Spinal cord (tissue), 10 donors: ENCODE results near the gene TRIO. TPM values are rescaled to one million over a fixed set of nuclear protein-coding genes. Genes with fewer than 3 reads are reported as not detected.

ENCODE experiments used
- DNase-seq, 6 donors: peaks; one replicate each; pipeline versions ENCODE4 v3.0.0 to v3.0.0-alpha.2; 2013 to 2015; ENCODE audit warnings: low spot score in 6 of 6, low read depth in 4 of 6
- H3K27ac ChIP-seq: one replicate; pipeline ENCODE4 v1.5.1; 2013; ENCODE audit warnings: low read depth, low read length, control low read depth
- H3K27me3 ChIP-seq: one replicate; pipeline ENCODE4 v1.6.1; 2013; ENCODE audit warnings: low read length; ENCODE audit not compliant: control insufficient read depth, insufficient read depth
- H3K36me3 ChIP-seq: one replicate; pipeline ENCODE4 v1.6.1; 2013; ENCODE audit warnings: low read length; ENCODE audit not compliant: control insufficient read depth, insufficient read depth
- H3K4me1 ChIP-seq: one replicate; pipeline ENCODE4 v1.6.1; 2013; ENCODE audit warnings: low read length; ENCODE audit not compliant: control insufficient read depth, insufficient read depth
- H3K4me3 ChIP-seq: one replicate; pipeline ENCODE4 v1.5.1; 2013; ENCODE audit warnings: low read depth, low read length, control low read depth
- H3K9me3 ChIP-seq: one replicate; pipeline ENCODE4 v1.6.1; 2013; ENCODE audit warnings: low read length; ENCODE audit not compliant: control insufficient read depth, insufficient read depth
- WGBS: methylation state at CpG from one replicate; pipeline ENCODE4 v1.1.5; 2013; ENCODE audit warnings: missing lambda C conversion rate; ENCODE audit not compliant: insufficient coverage; 5-methylcytosine and 5-hydroxymethylcytosine counted together
- polyA plus RNA-seq, 2 donors: library from polyadenylated mRNA; unstranded; fragments of 120-200 nt; gene quantifications; one replicate each; pipeline ENCODE4 v1.2.1, GENCODE V29; 2013; ENCODE audit not compliant: insufficient read length in 2 of 2
- total RNA-seq, 2 donors: library from RNA; depleted of rRNA in 1 of 2; stranded (reverse); fragments of 120-200 nt in 1 of 2; fragments of >200 nt in 1 of 2; gene quantifications; one replicate each; pipeline versions ENCODE4 v1.2.3 to v1.2.4, GENCODE V29; 2013 to 2014
- donor health status: healthy.

Gene TRIO
- total and polyA plus RNA-seq, 4 donors: 175 to 253 (median 240) TPM

- no peaks in the 10 kb centered on the region for H3K9me3 ChIP-seq
- no peak overlapping the region for H3K27ac ChIP-seq
- peak in 1 of 6 donors; percentile 74 for DNase-seq
- no peaks in the 10 kb centered on the region for H3K27me3 ChIP-seq
- H3K4me3 ChIP-seq: no peak overlapping the region
- no peaks in the 10 kb centered on the region for H3K4me1 ChIP-seq
- WGBS: 71% methylated on average over 9 of the region's 12 CpGs
- H3K36me3 ChIP-seq: peaks cover 43% of the 10 kb centered on the region
Measured at GRCh38 chr5:14364576-14365472, 221.7 kb downstream of the TRIO start.

GRCh38 chr5:14365831-14366430 lies 222.8 kb downstream of the TRIO start:
- WGBS: no CpG with 5 or more reads among the region's 2 CpGs
- H3K36me3 ChIP-seq: peaks cover 36% of the 10 kb centered on the region

GRCh38 chr5:14366763-14367162 lies 223.6 kb downstream of the TRIO start:
- Histone ChIP-seq H3K4me3 (no peak overlapping the region), H3K27ac (no peak overlapping the region), H3K27me3 (no peaks in the 10 kb centered on the region), H3K4me1 (no peaks in the 10 kb centered on the region), H3K36me3 (peaks cover 39% of the 10 kb centered on the region), H3K9me3 (no peaks in the 10 kb centered on the region)
- DNase-seq: no peak
- 80% methylated on average over 10 of the region's 10 CpGs for WGBS

More at GRCh38 chr5:14365831-14366430, 222.8 kb downstream of the TRIO start:
- Histone ChIP-seq H3K4me1 (no peaks in the 10 kb centered on the region), H3K9me3 (no peaks in the 10 kb centered on the region), H3K27ac (no peak overlapping the region), H3K27me3 (no peaks in the 10 kb centered on the region), H3K4me3 (no peak overlapping the region)
- DNase-seq: no peak

DNA sequence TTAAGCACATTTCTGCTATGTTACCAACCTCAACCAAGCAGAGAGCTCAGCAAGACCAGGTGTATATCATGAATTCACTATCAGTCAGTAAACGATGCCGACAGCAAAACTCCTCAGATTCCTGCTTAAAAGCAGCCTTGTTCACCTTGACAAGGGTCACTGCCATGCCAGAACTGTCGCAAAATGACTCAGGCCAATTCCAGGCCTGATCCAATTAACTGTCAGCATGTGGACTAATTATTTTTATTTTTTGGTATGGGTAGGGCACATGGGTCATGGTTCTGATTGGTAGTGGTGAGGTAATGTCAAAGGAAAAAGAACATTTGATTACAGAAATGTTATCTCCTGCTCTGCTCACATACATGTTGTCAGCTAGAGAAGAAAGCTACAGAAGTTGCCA lies 224.2 kb downstream of the TRIO start:
- 86% methylated on average over 2 of the region's 3 CpGs for WGBS
- H3K9me3 ChIP-seq: no peaks in the 10 kb centered on the region
- no peak for DNase-seq

GRCh38 chr5:14369780-14370179 lies 226.6 kb downstream of the TRIO start:
- Histone ChIP-seq H3K4me3 (no peak overlapping the region), H3K27me3 (no peaks in the 10 kb centered on the region), H3K9me3 (no peaks in the 10 kb centered on the region), H3K36me3 (peaks cover 37% of the 10 kb centered on the region), H3K27ac (no peak overlapping the region), H3K4me1 (no peaks in the 10 kb centered on the region)
- WGBS: 92% methylated on average over 4 of the region's 6 CpGs
- DNase-seq: no peak

More for the DNA sequence above, 224.2 kb downstream of the TRIO start:
- no peak overlapping the region for H3K27ac ChIP-seq
- no peak overlapping the region for H3K4me3 ChIP-seq
- H3K27me3 ChIP-seq: no peaks in the 10 kb centered on the region
- no peaks in the 10 kb centered on the region for H3K4me1 ChIP-seq
- peaks cover 37% of the 10 kb centered on the region for H3K36me3 ChIP-seq

DNA sequence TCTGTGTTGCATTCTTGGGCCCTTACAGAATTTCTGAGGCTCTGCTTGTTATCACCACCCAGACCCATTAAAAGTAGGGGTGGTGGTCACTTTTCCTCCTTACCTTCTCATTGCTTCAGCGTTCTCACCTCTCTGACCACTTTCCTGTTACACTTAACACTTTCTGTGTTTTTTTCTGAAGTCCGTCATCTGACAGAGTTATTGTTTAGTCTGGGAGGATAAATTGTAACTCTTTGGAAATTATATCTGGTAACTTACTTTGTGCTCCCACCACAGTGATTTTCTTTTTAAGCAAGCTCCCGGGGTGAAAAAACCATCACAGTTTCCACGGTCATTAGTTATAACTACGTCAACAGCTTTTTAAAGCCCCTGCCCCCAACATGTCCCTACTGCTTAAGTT lies 227.2 kb downstream of the TRIO start:
- H3K27me3 ChIP-seq: no peaks in the 10 kb centered on the region

GRCh38 chr5:14373685-14374084 lies 230.5 kb downstream of the TRIO start:
- Histone ChIP-seq H3K36me3 (peaks cover 33% of the 10 kb centered on the region), H3K4me3 (no peak overlapping the region), H3K27ac (no peak overlapping the region), H3K27me3 (no peaks in the 10 kb centered on the region), H3K4me1 (peaks cover 3% of the 10 kb centered on the region), H3K9me3 (no peaks in the 10 kb centered on the region)
- 94% methylated on average over 1 of the region's 6 CpGs for WGBS
- no peak for DNase-seq

More for the DNA sequence above, 227.2 kb downstream of the TRIO start:
- 78% methylated on average over 3 of the region's 5 CpGs for WGBS
- peaks cover under 1% of the 10 kb centered on the region for H3K4me1 ChIP-seq
- no peaks in the 10 kb centered on the region for H3K9me3 ChIP-seq
- peaks cover 33% of the 10 kb centered on the region for H3K36me3 ChIP-seq
- no peak for DNase-seq
- H3K4me3 ChIP-seq: no peak overlapping the region
- no peak overlapping the region for H3K27ac ChIP-seq

DNA sequence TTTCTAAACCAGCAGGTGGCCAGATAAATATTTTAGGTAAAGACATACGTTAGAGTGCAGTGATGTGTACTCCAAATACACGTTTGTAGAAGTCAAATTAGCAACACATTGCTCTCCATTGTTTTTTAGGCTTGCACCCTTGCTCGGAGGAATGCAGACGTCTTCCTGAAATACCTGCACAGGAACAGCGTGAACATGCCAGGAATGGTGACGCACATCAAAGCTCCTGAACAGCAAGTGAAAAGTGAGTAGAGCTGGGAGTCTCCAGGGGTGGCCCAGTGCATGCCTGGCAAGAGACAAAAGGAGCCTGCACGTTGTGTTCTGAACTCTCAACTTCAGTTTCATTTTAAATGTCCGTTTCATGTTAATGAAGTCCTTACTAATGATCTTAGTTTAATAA lies 231.0 kb downstream of the TRIO start:
- Histone ChIP-seq H3K4me3 (no peak overlapping the region), H3K36me3 (peaks cover 35% of the 10 kb centered on the region), H3K27ac (no peak overlapping the region), H3K4me1 (peaks cover 3% of the 10 kb centered on the region), H3K9me3 (no peaks in the 10 kb centered on the region), H3K27me3 (no peaks in the 10 kb centered on the region)
- 57% methylated on average over 4 of the region's 8 CpGs for WGBS
- DNase-seq: no peak

DNA sequence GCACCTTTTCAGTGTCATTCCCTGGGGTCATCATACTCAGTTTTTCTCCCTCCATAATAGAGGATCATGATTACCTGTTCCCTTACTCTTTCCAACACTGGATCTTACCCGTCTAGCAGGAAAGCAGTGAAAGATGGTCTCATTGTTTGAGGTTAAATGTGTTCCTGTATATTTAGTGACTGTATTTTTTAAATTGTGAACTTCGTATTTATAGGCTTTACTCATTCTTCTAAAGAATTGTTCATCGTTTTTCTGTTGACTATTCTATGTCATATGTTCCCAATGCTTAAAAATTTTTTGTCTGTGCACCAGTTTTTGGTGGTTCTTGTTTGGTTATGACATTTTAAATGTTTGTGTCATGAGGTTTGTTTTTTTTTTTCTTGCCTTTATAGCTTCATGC lies 233.6 kb downstream of the TRIO start:
- no peaks in the 10 kb centered on the region for H3K27me3 ChIP-seq
- H3K4me3 ChIP-seq: no peak overlapping the region
- DNase-seq: no peak
- peaks cover 39% of the 10 kb centered on the region for H3K36me3 ChIP-seq
- H3K4me1 ChIP-seq: peaks cover 3% of the 10 kb centered on the region
- no CpG with 5 or more reads among the region's 3 CpGs for WGBS
- no peak overlapping the region for H3K27ac ChIP-seq
- H3K9me3 ChIP-seq: no peaks in the 10 kb centered on the region
